ENCODE results near the gene CCDC9B.

CCDC9B gene

DNA sequence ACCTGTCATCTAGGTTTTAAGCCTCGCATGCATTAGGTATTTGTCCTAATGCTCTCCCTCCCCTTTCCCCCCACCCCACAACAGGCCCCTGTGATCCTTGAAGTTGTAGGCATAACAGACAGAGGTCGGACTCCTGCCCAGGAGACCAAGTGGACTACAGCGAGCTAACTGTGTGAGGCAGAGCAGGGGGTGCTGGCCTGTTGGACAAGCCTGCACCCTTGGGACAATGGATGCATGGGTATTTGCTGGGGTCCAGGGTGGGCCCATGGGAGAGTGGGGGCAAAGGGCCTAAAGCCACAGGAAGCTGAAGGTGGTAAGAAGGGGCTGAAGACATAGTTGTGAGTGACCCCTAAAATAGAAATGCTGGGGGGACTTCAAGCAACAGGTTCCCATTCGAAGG, 35.5 kb downstream of the CCDC9B start:
- no peak for DNase-seq

DNA sequence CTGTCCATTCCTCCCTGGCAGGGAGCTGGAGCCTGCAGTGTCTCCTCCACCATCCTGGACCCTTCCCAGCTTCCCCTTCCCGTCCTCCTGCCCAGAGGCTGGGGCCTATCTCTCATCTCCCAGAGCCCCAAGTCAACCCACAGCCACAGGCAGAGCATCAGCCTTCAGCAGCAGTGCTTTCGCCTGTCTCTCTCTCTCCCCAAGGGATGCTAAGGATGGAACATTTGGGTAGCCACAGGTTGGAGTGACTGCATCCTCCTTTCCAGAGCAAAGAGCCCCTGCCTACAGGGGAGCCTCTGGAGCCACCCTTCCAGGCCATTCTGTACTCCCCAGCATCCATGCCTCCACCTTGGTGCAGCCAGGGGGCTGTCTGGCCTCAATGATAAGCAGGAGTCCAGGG, 37.2 kb downstream of the CCDC9B start:
- DNase-seq: no peak

DNA sequence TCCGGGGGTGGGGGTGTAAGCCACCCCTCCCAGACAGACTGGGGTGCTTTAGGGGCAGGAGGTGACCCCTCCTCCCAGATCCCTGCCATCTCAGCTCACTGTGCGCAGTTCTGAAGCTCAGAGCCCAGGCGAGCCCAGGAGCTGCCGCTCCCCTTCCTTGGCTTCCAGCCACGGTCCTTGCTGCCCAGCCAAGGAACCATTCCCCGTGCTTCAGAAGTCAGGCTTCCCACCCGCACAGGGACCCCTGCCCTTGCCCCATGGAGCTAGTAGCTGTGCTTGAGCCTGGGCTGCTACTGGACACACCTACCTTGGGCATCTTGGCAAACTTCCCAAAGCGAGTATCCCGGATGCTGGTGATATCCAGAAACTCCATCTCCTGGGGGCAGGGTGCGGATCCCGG, 37.8 kb downstream of the CCDC9B start:
- DNase-seq: no peak

DNA sequence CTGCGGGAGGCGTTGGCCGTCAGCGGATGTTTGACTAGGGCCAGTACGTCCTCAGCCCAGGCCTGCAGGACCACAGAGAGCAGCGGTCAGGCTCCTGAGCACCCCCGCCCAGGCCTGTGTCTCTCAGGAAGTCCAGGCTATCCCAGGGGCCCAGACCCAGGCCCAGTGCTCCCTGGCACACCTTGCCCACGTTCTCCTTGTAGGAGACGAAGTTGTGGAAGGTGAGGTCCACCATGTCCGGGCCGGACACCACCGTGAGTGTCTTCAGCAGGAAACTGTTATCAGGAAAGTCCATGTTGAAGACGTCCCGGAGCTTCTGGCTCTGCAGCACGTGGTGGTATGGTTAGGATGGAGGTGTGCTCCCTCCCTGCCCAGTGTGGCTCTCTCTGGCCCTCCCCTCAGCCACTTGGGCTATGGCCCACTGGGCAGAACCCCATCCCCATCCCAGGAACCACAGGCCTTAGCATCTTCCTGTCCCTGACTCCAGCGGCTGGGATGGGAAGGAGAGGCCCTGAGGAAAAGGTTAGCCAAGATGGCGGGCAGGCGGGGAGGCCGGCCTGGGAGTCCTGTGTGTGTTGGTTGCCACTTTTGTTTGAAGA, 38.4 kb downstream of the CCDC9B start:
- DNase-seq: no peak

DNA sequence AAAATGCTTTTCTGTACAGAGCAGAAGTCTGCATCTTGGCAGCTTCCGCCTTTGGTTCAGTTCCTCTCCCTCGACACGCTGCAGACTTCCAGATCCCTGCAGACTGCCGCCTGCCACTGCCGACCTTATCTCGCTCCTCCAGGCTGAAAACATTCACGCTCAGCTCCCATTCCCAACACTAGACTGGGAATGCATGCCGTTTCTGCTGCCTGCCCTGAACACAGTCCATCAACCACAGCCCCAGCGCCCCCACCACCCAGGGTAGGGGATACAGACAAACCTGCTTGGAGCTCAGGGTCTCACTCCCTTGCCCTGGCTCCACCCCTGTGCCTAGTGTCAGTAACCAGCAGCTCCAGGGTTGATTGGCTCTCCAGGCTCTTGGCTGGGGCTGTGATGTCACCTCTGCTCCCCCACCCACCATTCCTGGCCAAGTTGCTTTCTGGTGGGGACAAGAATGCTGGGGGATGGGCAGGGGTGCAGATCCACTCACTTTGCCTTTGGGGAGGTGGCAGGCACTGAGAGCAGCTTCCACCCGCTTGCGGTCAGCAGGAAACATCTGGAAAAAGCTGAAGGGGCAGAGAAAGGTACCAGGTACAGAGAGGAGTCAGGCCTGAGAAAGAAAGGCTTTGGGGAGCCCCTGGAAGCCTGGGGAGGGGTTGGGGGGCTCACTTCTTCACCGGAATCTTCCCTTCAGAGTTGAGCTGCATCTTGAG, 39.1 kb downstream of the CCDC9B start:
- no peak for DNase-seq

DNA sequence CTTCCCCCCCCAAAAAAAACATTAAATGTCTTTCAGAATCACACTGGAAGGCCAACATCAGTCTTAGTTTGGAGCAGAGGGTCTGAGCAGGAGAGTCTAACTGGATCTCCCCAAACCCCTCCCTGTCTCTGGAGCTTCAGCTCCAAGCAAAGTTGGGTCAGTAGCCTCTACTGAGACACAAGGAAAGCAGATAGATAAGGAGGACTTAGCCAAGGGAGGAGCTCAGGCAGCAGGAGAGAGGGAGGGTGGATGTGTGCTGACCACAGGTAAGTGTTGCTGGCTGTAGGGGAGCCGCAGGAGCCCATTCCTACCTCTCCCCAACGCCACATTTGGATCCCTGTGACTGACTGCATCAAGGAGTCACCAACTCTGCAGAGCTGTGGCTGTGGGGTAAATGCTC, 40.0 kb downstream of the CCDC9B start:
- no peak for DNase-seq

DNA sequence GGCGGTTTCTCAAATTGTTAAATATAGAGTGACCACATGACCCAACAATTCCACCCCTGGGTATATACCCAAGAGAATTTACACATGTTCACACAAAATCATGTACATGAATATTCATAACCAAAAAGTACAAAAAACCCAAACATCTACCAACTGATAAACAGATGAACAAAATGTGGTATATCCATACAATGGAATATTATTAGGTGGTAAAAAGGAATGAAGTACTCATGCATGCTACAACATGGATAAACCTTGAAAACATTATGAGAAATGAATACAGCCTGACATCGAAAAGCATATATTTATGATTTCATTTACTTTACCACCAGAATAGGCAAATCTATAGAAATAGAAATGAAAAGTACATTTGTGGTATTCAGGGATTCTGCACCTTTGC, 40.4 kb downstream of the CCDC9B start:
- no peak for DNase-seq

DNA sequence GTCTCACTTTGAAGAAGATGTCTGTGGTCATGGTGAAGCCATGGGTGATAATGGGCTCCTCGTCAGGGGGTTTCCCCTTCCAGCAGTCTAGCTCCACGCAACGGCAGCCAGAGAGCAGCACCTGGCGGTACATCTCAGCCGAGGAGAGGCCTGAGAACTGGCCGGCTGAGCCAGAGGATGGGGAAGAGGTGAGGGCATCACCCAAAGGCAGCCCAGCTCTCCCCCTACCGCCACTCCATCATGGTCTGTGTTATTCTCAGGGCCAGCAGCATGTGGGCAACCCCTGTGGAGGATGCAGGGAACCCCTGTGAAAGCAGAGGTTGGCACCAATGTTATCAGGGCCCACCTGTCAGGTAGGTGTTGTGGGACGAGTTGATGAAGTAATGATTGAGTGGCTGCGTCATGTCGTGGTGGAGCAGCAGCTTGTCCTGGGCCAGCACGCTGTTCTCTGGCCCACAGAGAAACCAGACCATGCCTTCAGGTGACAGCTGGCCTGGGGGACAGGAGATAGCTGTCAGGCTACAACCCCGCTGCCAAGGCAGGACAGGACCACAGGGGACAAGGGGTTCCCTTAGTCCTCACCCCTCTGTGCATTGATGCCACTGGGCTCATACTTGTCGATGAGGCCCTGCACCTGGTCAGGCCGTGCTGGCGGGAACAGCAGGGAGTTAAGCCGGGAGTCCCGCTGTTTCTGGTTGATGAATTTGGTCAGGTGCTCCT, 42.4 kb downstream of the CCDC9B start:
- no peak for DNase-seq

DNA sequence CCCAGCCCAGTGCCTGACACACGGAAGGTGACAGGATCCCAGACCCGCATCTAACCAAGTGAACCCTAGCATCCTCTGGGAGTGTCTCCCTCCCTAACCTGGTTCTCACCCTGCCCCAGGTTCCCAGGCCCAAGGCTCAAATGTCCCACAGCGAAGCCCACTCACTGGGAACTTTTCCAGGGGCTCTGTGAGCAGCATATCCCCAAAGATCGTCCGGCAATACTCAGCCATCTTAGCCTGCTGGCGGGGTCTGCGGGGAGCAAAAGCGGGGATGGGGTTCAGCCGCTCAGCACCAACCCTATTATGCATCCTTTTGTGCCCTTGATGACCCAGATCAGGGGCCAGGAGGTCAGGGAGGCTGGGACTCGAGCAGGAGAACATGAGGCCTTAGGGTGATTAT, 43.4 kb downstream of the CCDC9B start:
- no peak for DNase-seq

DNA sequence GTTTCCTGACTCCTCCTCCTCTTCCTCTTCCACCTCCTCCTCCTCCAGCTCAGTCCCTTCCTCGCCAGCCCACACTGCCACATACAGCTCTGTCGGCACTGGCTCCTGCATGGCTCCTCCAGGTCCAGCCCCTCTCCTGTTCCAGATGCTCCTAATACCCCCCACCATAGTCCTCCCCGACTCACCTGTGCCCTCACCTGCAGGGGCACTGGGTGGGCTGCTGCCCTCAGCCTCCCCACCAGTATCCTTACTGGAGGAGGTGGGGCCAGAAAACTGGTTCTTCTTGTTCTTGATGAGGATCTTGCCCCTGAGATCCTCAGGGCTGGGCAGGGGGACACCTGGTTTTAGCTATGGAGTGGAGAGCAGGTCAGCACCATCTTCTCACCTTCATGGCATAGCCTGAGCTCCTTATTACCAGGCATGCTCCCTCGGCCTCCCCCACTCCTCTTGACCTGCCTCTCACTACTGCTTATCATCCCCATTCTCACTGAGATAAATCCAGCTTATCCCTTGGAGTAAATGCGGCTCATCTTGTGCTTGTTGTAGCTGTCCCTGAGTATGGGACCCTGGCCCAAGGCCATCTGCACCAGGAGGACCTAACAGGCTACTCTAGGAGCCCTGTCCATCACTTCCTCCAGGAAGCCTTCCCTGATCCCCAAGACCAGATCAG, 44.0 kb downstream of the CCDC9B start:
- DNase-seq: no peak

DNA sequence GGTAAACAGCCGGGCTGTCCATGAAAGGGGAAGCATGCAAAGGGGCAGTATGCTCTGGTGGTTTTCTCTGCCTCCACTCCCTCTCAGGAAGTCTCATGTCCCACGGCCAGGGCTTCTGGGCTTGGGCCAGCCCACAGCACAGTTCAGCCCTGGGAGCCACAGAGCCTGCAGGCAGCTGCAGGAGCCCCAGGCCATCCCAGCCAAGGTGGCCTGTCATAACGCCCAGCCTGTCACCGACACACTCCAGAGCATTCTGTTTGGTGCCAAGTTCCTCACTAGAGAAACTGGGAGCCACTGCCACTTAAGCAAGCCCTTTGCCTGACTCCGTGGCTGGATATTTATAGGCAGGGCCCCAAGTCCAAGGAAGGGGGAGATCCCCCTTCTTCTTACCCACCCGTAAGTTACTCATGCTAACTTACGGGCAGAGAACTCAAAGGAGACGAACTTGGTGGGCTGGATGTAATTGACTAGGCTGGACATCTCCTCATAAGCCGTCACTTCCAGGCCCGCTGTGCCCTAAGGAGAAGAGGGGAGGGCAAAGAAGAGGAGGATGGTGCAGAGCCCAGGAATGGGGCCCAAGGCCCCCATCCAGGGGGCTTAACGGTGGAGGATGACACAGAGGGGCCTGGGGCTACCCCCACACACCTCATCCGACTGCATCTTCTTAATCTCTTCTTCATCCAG, 44.7 kb downstream of the CCDC9B start:
- no peak for DNase-seq

DNA sequence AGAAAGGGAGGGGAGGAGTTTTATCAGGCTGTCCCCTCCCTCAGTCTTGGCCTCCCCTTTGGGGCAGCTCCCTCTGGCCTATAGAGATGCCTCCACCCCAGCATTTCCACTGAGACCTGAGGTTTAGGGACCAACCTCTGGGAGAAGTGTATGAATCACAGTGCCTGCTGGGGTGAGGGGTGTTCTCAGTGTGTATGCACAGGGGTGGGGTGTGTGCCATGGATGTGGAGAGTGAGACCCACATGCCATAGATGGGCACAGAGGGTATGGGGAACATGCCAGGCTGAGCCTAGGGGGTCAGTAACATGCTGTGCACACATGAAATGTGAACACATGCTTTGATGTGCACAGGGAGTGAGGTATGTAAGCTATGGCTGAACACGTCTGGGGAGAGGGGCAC, 45.4 kb downstream of the CCDC9B start:
- no peak for DNase-seq

DNA sequence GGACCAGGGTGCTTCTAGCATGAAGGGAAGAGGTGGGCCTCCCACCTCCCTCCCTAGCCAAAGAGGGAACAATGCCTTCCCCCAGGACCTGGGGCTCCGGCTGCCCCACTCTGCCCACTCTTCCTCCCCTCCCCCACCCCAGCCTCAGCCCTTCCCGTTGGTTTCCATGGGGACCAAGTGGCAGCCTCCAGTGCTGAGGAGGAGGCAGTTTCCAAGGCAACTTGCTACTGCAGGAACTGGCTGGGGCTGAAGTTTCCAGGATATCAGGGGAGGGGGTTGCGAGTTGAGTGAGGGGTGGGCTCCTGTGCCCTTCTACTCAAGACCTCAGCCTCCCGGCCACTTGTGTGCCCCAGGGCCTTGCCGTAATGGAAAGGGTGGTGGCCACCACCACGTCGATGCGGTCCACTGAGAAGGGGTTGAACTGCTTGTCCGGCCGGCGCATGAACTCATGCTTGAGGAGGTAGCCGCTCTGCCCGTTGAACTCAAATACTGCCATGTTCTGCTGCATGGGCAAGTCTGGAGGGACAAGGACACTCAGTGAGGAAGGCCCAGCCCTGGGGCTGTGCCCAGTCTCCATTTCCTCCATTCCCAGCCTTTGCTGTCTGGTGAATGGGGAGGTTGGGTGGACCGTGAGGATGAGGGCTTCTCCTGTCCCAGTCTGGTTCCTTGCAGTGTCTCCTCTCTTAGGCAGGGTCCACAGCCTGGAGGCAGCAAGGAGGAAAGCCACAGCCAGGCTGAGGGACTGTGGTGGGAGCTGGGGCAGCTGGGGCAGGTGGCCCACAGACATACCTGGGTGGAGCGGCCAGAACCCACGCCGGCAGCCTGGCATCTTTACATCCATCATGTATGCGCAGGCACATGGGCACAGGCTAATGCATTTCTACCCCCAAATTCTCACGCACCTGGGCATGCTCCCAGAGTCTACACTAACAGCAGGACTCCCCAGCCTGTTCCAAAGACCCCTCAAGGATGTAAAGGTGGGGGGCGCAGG, 46.5 kb downstream of the CCDC9B start:
- no peak for DNase-seq

DNA sequence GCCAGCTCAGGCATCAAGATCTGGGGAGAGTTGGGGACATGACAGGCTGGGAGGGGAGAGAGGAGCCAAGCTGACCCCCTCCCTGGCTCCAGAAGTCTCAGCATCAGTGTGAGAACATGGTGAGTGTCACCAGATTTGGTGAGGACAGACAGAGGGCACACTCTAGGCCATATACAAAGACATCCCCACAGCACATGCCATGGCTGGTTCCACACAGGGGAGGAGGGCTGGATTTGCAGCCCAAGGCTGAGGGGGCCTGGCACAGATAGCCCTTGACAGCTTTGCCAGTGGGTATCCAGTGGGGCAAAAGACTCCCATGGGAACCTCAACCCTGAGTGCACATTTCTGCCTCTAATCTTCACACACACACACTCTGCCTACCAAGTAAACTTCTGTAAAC, 47.7 kb downstream of the CCDC9B start:
- no peak for DNase-seq

DNA sequence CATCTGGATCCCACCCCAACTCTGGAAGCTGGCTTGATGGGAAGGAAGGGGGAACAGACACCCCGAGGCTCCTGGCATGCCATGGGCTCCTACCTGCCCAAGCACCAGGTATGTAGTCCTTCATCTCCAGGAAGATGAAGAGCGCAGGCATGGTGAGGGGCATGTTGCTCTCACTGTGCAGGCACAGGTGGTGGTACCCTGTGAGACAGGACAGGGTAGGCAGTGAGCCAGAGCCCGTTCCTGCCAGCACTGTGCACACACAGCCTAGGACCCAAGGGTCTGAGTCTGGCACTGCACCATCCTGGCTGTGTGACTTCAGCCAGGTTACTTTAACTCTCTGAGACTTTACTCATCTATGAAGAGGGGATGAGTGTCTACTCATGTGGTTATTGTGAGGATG, 48.5 kb downstream of the CCDC9B start:
- no peak for DNase-seq

DNA sequence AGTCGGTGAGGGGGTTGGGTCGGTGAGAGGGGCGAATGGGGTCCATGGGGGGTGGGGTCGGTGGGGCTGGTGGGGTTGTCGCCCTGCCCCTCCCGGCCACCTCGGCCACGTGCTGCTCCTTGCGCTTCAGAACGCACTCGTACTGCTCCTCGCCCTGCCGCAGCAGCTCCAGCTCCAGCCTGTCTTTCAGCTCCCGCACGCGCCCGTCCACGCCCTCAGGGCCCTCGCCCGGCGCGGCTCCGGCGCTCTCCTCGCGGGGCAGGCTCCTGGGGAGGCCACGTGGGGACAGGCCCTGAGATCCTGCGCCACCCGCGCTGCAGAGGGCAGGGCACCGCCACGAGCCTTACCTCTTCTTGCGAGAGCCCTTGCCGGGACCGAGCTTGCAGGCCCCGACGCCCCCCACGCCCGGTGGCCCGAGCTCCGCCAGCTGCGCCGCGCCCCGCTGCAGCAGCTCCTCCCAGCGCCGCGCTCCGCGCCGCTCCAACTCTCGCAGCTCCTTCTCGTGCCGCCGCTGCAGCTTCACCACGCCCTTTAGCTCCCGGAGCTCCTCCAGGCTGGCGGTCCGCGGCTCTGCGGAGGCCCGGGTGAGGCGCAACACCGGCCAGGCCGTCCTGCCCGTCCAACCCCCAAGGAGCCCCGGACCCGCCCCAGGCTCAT, 49.7 kb downstream of the CCDC9B start:
- no peak for DNase-seq

DNA sequence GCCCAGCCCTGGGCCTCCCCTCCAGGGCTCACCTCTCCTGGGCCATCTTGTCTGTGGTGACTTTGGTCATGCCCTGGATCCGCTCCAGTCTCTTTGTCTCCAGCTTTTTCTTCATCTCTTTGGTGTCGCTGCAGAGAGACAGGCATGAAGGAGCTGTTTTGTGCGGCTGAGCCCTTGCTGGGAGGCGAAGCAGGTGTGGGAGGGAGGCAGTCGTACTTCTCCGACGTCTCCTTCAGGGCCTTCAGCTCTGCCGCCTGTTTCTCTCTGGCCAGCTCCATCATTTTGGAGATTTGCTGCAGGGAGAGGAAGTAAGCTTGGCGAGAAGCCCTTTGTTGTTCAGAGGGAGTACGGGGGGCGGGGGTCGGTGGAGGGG, 50.2 kb downstream of the CCDC9B start:
- no peak for DNase-seq

DNA sequence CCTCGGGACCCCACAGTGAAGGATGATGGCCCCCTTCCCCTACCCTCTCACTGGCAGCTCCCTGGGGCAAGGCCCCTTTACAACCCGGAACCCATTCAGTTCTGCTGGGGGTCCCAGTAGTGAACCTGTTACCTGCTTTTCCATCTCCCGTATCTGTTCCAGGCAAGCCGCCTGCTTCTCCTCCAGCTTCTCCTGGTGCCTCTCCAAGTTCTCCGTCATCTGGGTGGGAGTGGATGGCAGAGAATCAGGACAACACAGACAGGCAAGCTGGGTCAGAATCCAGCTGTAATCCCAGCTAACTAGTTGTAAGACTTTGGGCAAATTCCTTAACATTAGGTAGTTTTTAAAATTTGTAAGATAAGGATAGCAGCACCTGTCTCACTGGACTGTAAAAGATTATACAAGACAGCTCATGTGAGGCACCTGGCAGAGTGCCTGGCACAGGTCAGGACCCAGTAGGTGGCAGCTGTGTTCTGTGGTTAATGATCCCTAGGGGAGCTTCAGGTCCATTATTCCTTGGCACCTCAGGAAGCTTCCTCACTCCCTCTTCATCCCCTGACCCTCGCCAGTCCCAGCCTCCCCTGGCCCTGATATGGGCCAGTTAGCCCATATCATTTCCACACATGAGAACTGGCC, 51.5 kb downstream of the CCDC9B start:
- DNase-seq: no peak

DNA sequence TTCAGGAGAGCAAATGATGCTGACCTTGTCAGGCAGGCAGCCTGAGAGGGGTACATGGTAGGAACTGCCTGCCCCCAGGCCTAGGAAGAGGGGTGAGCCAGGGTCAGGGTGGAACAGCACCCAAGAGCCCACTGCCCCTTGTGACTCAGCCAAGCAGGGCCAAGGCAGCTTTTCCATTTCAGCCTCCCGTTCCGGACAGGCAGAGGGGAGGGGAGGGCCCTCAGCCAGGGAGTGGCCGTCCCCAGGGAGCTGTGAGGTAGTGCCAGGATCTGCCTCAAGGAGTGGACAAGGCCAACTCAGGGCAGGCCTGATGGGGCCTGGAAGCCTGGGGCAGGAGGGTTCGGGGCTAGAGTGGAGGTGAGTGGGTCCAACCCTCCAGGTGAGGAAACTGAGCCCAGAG, 52.8 kb downstream of the CCDC9B start:
- DNase-seq: no peak

DNA sequence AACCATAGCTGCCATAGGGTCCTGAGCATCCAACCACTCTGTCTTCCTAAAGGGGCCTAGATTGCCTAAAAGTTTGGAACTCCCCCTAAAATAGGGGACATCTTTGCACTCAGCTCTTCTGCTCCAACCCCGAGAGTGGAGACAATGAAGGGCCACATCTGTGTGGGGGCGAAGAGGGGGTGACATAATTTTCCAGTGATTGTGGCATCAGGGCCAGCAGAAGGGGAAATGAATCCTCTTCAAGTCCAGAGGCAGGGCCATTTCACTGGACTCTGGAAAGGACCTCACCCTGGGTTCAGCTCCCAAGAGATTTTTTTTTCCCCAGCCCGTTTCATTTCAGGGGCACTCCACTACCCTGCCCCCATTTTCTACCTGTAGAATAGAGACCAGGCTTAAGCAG, 53.2 kb downstream of the CCDC9B start:
- no peak for DNase-seq

DNA sequence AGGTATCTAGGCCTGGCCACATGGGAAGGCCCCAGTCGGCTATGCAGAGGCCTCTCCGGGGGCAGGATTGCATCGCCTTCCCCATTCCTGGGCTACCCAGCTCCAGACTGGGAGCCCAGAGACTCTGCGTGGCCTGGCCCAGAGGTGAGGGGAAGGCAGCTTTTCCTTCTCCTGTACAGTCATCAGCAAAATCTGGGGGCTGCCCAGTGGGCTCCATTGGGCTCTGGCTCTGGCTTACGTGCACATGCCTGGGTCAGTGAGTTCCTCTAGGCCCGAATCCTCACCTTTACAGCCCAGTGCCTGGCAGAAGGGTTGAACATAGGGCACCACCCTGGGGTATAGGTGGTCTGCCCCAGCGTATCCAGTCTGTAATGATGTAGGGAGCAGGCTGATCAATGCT, 53.9 kb downstream of the CCDC9B start:
- no peak for DNase-seq
